HFF-Myc (cell line): ENCODE results near the gene ENSA.
"Not testable (repeated sequence)": the region's sequence is repeated elsewhere in the genome, so short reads cannot be mapped to it uniquely, and the experiment has no call there.

Experiments
- DNase-seq: peaks from one replicate; pipeline ENCODE4 v3.0.0-alpha.2; 2011; ENCODE audit warnings: low read depth; ENCODE audit errors: extremely low read depth
- H3K4me3 ChIP-seq: replicated peaks from 2 replicates; pipeline ENCODE4 v1.5.1; 2011; ENCODE audit warnings: low read depth, mild to moderate bottlenecking, control low read depth, low read length
- CTCF ChIP-seq: IDR thresholded peaks from 2 replicates; pipeline ENCODE4 v1.5.1; 2012; ENCODE audit warnings: mild to moderate bottlenecking, low read depth, low read length, control low read depth; ENCODE audit errors: missing control alignments

ENSA gene

GRCh38 chr1:150615346-150616201, 13.8 kb downstream of the ENSA start:
- no peak for TF ChIP-seq CTCF
- no peak for DNase-seq
- H3K4me3 ChIP-seq = no peak overlapping the region

- DNase-seq = peak; percentile 90
These were observed 16.1 kb downstream of the ENSA start for GRCh38 chr1:150613061-150613920.

GRCh38 chr1:150612014-150612345, 17.4 kb downstream of the ENSA start:
- no peak overlapping the region; the same call in 1 of the 2 replicates for H3K4me3 ChIP-seq
- no peak for DNase-seq
- no peak for TF ChIP-seq CTCF

More at GRCh38 chr1:150613061-150613920, 16.1 kb downstream of the ENSA start:
- no peak overlapping the region for H3K4me3 ChIP-seq
- TF ChIP-seq CTCF = no peak

- no peak for DNase-seq
- no peak for TF ChIP-seq CTCF
- no peak overlapping the region for H3K4me3 ChIP-seq
These were observed 18.8 kb downstream of the ENSA start for GRCh38 chr1:150610576-150610975.

- no peak overlapping the region for H3K4me3 ChIP-seq
- no peak for DNase-seq
- TF ChIP-seq CTCF = no peak
These were observed 19.7 kb downstream of the ENSA start for GRCh38 chr1:150609732-150610131.

- no peak for TF ChIP-seq CTCF
- no peak overlapping the region for H3K4me3 ChIP-seq
- DNase-seq = no peak
These were observed 22.8 kb downstream of the ENSA start for GRCh38 chr1:150606463-150607142.

- H3K4me3 ChIP-seq, DNase-seq: not testable (repeated sequence)
These were observed 24.0 kb downstream of the ENSA start for GRCh38 chr1:150605451-150605731.
